SJCRH30 (cell line): ENCODE measurements around the gene SNURF. TPM values are rescaled to one million over a fixed set of nuclear protein-coding genes. Genes with fewer than 3 reads are reported as not detected.
"Not testable (repeated sequence)": the region's sequence is repeated elsewhere in the genome, so short reads cannot be mapped to it uniquely, and the experiment has no call there.

ENCODE experiments used
- DNase-seq, 2 experiments: peaks; one replicate each; pipeline ENCODE4 v3.0.0-alpha.2; 2015 to 2020
- H3K27ac ChIP-seq: fragments of 250-450 bp; sonication (Bioruptor Pico); 2 replicates; pipeline ENCODE4 v1.5.1; 2020; ENCODE audit warnings: mild to moderate bottlenecking, moderate library complexity
- H3K27me3 ChIP-seq: fragments of 250-450 bp; sonication (Bioruptor Pico); 2 replicates; pipeline ENCODE4 v1.5.1; 2020; ENCODE audit warnings: mild to moderate bottlenecking, moderate library complexity
- H3K36me3 ChIP-seq: fragments of 250-450 bp; sonication (Bioruptor Pico); 2 replicates; pipeline ENCODE4 v1.5.1; 2020; ENCODE audit warnings: mild to moderate bottlenecking, moderate library complexity
- H3K4me1 ChIP-seq: fragments of 250-450 bp; sonication (Bioruptor Pico); 2 replicates; pipeline ENCODE4 v1.5.1; 2020; ENCODE audit warnings: mild to moderate bottlenecking, moderate library complexity
- H3K4me3 ChIP-seq: fragments of 250-450 bp; sonication (Bioruptor Pico); 2 replicates; pipeline ENCODE4 v1.5.1; 2020; ENCODE audit warnings: mild to moderate bottlenecking, moderate library complexity
- H3K9me3 ChIP-seq: fragments of 250-450 bp; sonication (Bioruptor Pico); replicated peaks from 2 replicates; pipeline ENCODE4 v1.5.1; 2020; ENCODE audit warnings: mild to moderate bottlenecking, moderate library complexity
- total RNA-seq: library from RNA; depleted of rRNA; stranded (reverse); fragments of >200 nt; shearing (Covaris generic); gene quantifications from 2 replicates; pipeline ENCODE4 v1.2.3, GENCODE V29; 2014; rRNA removed

The SNURF gene, protein sequence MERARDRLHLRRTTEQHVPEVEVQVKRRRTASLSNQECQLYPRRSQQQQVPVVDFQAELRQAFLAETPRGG
- total RNA-seq = 7.5 and 8.5 TPM in 2 replicates

DNA sequence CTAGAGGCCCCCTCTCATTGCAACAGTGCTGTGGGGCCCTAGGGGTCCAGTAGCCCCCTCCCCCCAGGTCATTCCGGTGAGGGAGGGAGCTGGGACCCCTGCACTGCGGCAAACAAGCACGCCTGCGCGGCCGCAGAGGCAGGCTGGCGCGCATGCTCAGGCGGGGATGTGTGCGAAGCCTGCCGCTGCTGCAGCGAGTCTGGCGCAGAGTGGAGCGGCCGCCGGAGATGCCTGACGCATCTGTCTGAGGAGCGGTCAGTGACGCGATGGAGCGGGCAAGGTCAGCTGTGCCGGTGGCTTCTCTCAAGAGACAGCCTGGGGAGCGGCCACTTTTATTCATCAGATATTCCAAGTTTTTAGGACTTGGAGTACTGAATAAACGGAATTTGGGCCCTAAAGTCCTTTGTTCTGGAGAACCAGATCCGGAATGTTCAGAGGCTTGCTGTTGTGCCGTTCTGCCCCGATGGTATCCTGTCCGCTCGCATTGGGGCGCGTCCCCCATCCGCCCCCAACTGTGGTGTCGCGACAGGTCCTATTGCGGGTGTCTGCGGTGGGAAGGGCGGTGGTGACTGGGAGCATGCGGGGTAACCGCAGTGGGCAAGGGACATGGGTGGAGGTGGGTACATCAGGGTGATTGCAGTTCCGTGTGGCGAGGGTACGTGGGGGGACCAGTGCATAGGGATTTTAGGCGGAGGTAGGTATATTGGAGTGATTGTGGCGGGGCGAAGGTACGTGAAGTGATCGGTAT, at the start of gene SNURF, which contains the start of gene SNRPN:
Gene SNURF (plus strand): TSS at position 205 of the 748 bp plus-strand sequence. CDS start 62 bp downstream, at position 267.
Gene SNRPN (plus strand): TSS at position 205 of the 748 bp plus-strand sequence. CDS start 19,467 bp downstream, outside the sequence.
- peak within 1 kb of the TSS; percentile 57 for H3K27ac ChIP-seq
- no peaks in the 10 kb centered on the region for H3K36me3 ChIP-seq
- H3K4me3 ChIP-seq = peak within 1 kb of the TSS; percentile 61
- H3K27me3 ChIP-seq = no peaks in the 10 kb centered on the region
- no peaks in the 10 kb centered on the region for H3K9me3 ChIP-seq
- no peaks in the 10 kb centered on the region for H3K4me1 ChIP-seq
- DNase-seq = peak; percentile 46 to 53

DNA sequence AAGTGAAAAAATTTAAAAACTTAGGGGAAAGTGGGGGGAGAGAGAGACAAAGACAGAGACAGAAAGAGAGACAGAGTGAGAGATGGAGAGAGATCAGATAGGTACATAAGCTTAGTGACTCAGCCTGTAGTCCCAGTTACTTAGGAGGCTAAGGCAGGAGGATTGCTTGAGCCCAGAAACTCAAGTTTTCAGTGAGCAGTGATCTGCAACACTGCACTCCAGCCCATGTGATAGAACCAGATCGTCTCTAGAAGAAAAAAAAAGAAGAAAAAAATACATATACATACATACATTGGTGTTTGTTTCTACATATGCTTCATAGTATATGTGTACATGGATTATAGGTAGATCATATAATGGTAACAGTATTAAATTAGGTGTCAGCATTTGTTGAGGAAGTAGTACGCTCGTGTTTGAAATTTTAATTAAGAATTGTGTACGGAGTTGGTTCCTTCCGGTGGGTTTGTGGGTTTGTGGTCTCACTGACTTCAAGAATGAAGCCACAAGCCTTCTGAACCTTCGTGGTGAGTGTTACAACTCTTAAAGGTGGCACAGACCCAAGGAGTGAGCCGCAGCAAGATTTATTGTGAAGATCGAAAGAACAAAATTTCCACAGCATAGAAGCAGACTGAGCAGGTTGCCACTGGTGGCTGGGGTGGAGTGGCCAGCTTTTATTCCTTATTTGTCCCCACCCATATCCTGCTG, 38.3 kb upstream of the SNURF start:
- Histone ChIP-seq H3K4me1 (no peaks in the 10 kb centered on the region), H3K36me3 (no peaks in the 10 kb centered on the region), H3K4me3 (no peak overlapping the region), H3K9me3 (no peaks in the 10 kb centered on the region), H3K27ac (no peak overlapping the region), H3K27me3 (no peaks in the 10 kb centered on the region)
- DNase-seq = no peak

DNA sequence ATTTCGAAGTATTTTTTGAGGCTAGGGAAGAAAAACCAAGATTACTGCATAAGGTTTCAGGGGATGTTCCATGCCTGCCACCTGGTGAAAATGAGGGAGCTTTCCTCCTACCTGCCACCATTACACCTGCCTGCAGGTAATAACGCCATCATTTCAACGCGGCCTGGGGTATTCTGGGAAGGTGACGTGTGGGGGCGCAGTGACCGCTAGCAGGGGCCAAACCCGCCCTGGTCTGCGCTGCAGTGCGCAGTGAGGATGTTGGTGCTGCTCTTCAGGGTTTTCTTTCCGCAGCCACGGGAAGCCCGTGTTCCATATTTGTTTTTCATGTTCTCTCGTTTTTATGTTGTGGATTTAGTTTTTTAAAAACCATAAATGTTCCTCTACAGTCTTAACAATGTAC, 37.4 kb upstream of the SNURF start:
- Histone ChIP-seq H3K36me3 (no peaks in the 10 kb centered on the region), H3K4me1 (no peaks in the 10 kb centered on the region), H3K9me3 (no peaks in the 10 kb centered on the region), H3K4me3 (no peak overlapping the region), H3K27me3 (no peaks in the 10 kb centered on the region), H3K27ac (no peak overlapping the region)
- DNase-seq = no peak

DNA sequence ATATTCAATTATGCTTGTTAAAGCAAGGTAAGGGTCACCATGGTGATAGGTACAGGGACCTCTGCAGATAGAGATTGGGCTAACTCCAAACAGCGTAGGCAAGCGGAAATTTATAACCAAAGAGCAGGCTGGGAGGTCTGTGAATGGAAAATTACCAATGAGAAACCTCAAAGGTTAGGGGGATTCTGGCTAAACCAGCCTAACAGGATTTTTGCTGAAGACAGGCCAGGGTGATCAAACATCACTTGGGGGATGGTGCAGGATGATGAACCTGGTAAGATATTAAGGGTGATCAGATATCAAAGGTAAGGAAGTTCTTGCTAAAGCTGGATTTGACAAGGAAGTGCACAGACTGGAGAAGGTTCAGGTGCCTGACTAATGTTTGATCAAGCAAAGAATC, 35.3 kb upstream of the SNURF start:
- H3K27ac ChIP-seq = no peak overlapping the region
- DNase-seq = no peak
- no peaks in the 10 kb centered on the region for H3K36me3 ChIP-seq
- no peak overlapping the region for H3K4me3 ChIP-seq
- no peaks in the 10 kb centered on the region for H3K27me3 ChIP-seq
- H3K4me1 ChIP-seq = no peaks in the 10 kb centered on the region
- H3K9me3 ChIP-seq = no peaks in the 10 kb centered on the region

DNA sequence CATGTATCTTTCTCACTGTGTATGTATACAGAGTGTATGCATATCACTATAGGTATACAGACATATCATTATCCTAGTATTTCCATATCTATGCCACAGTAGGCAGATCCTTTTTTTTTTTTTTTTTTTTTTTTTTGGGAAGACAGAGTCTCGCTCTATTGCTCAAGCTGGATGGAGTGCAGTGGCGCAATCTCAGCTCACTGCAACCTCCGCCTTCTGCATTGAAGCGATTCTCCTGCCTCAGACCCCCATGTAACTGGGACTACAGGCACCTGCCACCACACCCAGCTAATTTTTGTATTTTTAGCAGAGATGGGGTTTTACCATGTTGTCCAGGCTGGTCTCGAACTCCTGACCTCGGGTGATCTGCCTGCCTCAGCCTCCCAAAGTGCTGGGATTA, 32.0 kb upstream of the SNURF start:
- H3K4me3 ChIP-seq, H3K9me3 ChIP-seq, H3K27ac ChIP-seq, H3K36me3 ChIP-seq, H3K4me1 ChIP-seq, H3K27me3 ChIP-seq, DNase-seq: not testable (repeated sequence)

DNA sequence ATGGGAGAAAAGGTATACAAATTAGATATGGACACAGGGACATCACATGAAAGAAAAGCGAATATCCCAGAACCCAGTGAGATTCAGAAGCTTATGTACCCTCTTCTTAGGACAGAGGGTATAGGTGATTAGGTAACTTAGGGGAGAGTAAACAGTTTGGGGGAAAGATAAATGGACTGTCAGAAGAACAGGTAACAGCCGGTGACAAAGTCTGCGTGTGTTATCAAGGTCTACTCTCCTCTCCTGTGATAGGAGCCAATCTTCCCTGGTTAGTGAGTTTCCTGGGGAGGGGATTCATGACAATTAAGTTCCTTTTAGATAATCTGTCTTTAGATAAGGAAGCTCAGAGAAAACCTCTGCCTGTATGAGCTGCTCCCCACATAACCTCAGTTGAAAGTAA, 30.6 kb upstream of the SNURF start:
- Histone ChIP-seq H3K27ac (no peak overlapping the region), H3K9me3 (no peaks in the 10 kb centered on the region), H3K27me3 (no peaks in the 10 kb centered on the region), H3K4me1 (no peaks in the 10 kb centered on the region), H3K4me3 (no peak overlapping the region), H3K36me3 (no peaks in the 10 kb centered on the region)
- no peak for DNase-seq

DNA sequence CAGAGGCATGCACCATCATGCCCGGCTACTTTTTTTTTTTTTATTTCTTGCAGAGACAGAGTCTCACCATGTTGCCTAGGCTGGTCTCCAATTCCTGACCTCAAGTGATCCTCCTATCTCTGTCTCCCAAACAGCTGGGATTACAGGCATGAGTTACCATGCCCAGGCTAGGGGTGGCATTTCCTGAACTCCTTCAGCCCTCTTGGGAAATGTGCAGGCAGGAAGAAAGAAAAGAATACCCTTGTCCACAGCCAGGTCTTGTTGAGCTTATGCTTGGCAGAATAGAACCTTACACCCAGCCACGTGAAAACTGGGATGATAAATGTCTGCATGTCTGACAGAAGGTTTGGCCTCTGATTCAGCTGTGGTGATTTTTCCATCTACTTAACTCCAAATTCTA, 30.2 kb upstream of the SNURF start:
- no peak for DNase-seq
- H3K4me1 ChIP-seq = no peaks in the 10 kb centered on the region
- no peak overlapping the region for H3K4me3 ChIP-seq
- H3K36me3 ChIP-seq = no peaks in the 10 kb centered on the region
- no peaks in the 10 kb centered on the region for H3K9me3 ChIP-seq
- no peaks in the 10 kb centered on the region for H3K27me3 ChIP-seq
- H3K27ac ChIP-seq = no peak overlapping the region

DNA sequence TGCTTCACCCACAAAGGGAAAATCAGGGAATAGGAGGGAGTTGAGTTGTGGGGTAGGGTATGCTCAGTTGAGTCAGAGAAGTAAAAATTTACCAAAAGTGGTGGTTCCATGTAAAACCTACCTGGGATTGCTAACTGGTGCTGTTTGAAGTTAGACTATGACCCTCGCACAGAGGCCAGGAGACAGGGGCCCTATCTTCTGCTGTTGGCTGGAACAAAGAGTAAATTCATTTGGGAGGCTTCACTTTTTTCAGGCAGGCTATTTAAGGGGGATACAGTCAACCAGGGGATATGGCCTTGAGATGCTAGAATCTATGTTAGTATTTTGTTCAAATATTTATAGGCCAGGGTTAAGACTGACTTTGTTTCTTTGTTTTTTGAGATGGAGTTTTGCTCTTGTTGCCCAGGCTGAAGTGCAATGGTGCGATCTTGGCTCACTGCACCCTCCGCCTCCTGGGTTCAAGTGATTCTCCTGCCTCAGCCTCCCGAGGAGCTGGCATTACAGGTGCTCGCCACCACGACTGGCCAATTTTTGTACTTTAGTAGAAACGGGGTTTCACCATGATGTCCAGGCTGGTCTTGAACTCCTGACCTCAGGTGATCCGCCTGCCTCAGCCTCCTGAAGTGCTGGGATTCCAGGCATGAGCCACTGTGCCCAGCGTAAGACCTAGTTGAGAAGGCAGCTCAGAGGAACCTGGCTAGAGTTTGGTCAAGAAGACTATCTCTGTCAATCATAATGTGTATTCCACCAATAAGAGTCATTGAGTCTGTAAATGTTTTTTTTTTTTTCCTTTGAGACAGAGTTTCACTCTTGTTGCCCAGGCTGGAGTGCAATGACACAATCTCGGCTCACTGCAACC, 22.7 kb upstream of the SNURF start:
- H3K27me3 ChIP-seq, H3K4me3 ChIP-seq, H3K9me3 ChIP-seq, H3K36me3 ChIP-seq, H3K27ac ChIP-seq, DNase-seq, H3K4me1 ChIP-seq: not testable (repeated sequence)

DNA sequence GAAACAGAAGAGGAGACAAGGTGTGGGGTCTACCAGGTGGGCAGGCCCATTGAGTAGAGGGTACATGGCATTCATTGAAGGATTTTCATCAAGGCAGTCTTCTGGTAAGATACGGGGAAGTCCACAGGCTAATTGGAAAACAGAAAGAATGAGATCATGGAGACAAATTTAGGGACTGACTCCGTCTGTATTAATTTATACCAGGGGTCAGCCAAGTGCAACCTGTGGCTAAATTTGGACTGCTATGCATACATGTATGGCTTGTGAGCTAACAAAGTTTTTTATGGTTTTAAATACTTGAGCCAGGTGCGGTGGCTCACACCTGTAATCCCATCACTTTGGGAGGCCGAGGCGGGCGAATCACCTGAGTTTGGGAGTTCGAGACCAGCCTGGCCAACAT, 21.1 kb upstream of the SNURF start:
- Histone ChIP-seq H3K4me1 (no peaks in the 10 kb centered on the region), H3K36me3 (no peaks in the 10 kb centered on the region)
- DNase-seq = no peak

DNA sequence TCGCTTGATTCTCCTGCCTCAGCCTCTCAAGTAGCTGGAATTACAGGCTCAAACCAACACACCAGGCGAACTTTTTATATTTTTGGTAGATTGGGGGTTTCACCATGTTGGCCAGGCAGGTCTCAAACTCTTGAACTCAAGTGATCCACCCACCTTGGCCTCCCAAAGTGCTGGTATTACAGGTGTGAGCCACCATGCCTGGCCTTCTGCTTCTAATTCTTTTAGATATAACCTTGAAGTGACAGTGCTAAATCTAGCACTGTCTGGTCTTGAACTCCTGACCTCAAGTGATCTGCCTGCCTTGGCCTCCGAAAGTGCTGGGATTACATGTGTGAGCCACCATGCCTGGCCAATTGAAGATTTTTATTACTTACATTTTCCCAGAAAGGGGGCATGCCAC, 16.6 kb upstream of the SNURF start:
- H3K4me3 ChIP-seq = not testable (repeated sequence)

More for the DNA sequence above, 21.1 kb upstream of the SNURF start:
- H3K4me3 ChIP-seq = no peak overlapping the region
- H3K27me3 ChIP-seq = no peaks in the 10 kb centered on the region
- no peak overlapping the region for H3K27ac ChIP-seq
- no peaks in the 10 kb centered on the region for H3K9me3 ChIP-seq

DNA sequence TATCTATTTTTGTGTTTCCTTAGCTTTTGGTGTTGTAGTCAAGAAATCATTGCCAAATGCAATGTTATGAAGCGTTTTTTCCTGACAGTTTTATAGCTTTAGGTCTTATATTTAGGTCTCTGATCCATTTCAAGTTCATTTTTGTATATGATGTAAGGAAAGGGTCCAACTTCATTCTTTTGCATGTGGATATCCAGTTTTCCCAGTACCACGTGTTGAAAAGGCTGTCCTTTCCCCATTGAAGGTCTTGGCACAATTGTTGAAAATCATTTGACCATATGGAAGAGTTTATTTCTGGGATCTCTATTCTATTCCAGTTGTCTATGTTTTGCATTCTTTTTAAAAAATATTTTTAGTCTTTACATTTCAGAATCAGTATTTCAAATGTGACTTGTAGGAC, 14.6 kb upstream of the SNURF start:
- H3K4me1 ChIP-seq = peaks cover 5% of the 10 kb centered on the region
- no peaks in the 10 kb centered on the region for H3K36me3 ChIP-seq
- H3K4me3 ChIP-seq = no peak overlapping the region
- no peaks in the 10 kb centered on the region for H3K9me3 ChIP-seq
- no peak for DNase-seq
- H3K27me3 ChIP-seq = no peaks in the 10 kb centered on the region
- no peak overlapping the region for H3K27ac ChIP-seq

More for the DNA sequence above, 16.6 kb upstream of the SNURF start:
- H3K27ac ChIP-seq, H3K27me3 ChIP-seq, DNase-seq, H3K36me3 ChIP-seq, H3K9me3 ChIP-seq, H3K4me1 ChIP-seq: not testable (repeated sequence)

DNA sequence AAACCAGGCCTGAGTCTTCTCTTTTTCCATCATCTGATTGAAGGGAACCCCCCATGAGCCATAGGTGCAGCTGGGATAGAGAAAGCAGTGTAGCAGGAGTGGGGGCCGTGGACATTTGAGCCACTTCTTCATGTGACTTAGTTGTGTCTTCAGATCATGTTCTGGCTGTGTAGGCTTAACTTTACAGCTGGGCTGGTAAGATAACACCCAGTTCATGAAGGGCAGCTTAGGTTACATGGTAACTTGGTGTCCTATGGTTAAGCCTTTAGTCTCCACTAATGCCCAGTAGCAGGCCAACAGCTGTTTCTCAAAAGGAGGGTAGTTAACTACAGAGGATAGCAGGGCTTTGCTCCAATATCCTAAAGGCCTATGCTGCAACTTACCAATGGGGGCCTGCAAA, 11.4 kb upstream of the SNURF start:
- peaks cover 5% of the 10 kb centered on the region for H3K4me1 ChIP-seq
- no peak overlapping the region for H3K27ac ChIP-seq
- no peaks in the 10 kb centered on the region for H3K36me3 ChIP-seq
- H3K27me3 ChIP-seq = no peaks in the 10 kb centered on the region
- H3K4me3 ChIP-seq = no peak overlapping the region
- no peaks in the 10 kb centered on the region for H3K9me3 ChIP-seq
- DNase-seq = peak; percentile 56 to 81

DNA sequence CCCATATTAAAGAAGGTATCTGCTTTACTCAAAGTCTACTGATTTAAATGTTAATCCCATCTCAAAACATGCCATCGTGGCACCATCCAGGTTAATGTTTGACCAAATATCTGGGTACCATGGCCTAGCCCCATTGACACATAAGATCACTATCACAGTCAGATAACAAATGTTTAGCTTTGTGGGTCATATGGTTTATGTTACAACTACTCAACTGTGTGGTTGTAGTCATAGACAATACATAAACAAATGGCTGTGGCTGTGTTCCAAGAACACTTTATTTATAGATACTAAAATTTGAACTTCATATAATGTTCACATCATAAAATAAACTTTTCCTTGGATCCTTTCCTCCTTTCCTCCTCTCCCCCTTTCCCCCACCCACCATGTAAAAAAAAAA, 9.8 kb upstream of the SNURF start:
- Histone ChIP-seq H3K9me3 (no peaks in the 10 kb centered on the region), H3K36me3 (no peaks in the 10 kb centered on the region), H3K27me3 (no peaks in the 10 kb centered on the region), H3K4me3 (no peak overlapping the region), H3K4me1 (peaks cover 5% of the 10 kb centered on the region), H3K27ac (no peak overlapping the region)
- no peak for DNase-seq

DNA sequence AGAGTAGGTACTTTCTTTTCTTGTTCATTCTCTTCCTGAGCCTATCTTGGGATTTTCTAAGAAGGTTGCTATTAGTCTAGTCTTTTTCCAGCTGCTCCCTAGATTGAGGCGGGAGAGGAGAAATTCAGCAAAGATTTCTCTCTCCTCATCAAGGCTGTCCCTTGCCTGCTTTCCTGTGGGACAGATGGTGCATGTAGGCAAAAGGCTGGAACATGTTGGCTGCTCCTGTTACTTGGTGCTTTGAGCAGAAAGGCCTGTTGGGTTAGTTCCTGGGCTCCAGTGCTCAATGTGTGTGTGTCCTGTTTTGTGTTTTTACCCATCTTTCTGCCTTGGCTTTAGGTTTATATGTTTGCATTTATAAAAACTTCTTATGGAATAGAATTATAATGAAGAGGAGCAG, 9.1 kb upstream of the SNURF start:
- Histone ChIP-seq H3K27ac (no peak overlapping the region), H3K9me3 (no peaks in the 10 kb centered on the region), H3K4me3 (no peak overlapping the region), H3K27me3 (no peaks in the 10 kb centered on the region), H3K36me3 (no peaks in the 10 kb centered on the region), H3K4me1 (peaks cover 5% of the 10 kb centered on the region)
- DNase-seq = no peak

DNA sequence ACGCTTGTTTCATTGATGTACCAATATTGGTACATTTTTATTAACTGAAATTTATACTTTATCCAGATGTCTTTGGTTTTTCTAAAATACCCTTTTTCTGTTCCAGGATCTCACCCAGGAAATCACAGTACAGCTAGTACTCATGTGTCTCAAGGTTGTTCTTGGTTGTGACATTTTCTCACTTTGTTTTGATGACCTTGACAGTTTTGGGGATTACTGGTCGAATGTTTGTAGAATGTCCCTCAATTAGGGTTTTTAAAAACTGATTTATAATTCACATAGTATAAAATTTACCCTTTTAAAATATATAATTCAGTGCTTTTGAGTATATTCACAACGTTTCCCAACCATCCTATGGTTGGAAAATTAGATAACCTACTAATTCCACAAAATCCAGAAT, 6.3 kb upstream of the SNURF start:
- no peaks in the 10 kb centered on the region for H3K27me3 ChIP-seq
- H3K36me3 ChIP-seq = no peaks in the 10 kb centered on the region
- DNase-seq = no peak
- no peaks in the 10 kb centered on the region for H3K9me3 ChIP-seq
- H3K27ac ChIP-seq = no peak overlapping the region
- no peak overlapping the region for H3K4me3 ChIP-seq
- no peaks in the 10 kb centered on the region; the same call in 1 of the 2 replicates for H3K4me1 ChIP-seq
